Endothelial cell (in vitro differentiated cells): ENCODE results near the gene HS6ST3. TPM values are rescaled to one million over a fixed set of nuclear protein-coding genes. Genes with fewer than 3 reads are reported as not detected.

Experiments
- DNase-seq: peaks from one replicate; pipeline ENCODE4 v3.0.0; 2021; ENCODE audit warnings: low spot score
- H3K27ac Mint-ChIP-seq: one replicate; pipeline ENCODE4 v1.8.0; 2021; ENCODE audit warnings: mixed read lengths, inconsistent platforms; ENCODE audit not compliant: unreplicated experiment
- H3K27me3 Mint-ChIP-seq: one replicate; pipeline ENCODE4 v1.8.0; 2021; ENCODE audit warnings: mild to moderate bottlenecking, moderate library complexity, mixed read lengths, inconsistent platforms; ENCODE audit not compliant: unreplicated experiment
- H3K36me3 Mint-ChIP-seq: one replicate; pipeline ENCODE4 v1.8.0; 2021; ENCODE audit warnings: mild to moderate bottlenecking, low read depth, mixed read lengths, inconsistent platforms; ENCODE audit not compliant: unreplicated experiment
- H3K4me1 Mint-ChIP-seq: one replicate; pipeline ENCODE4 v1.8.0; 2021; ENCODE audit warnings: mild to moderate bottlenecking, mixed read lengths, inconsistent platforms; ENCODE audit not compliant: unreplicated experiment
- H3K4me3 Mint-ChIP-seq: one replicate; pipeline ENCODE4 v1.8.0; 2021; ENCODE audit warnings: mild to moderate bottlenecking, mixed read lengths, inconsistent platforms; ENCODE audit not compliant: unreplicated experiment
- H3K9me3 Mint-ChIP-seq: one replicate; pipeline ENCODE4 v1.8.0; 2021; ENCODE audit warnings: mixed read lengths, inconsistent platforms; ENCODE audit not compliant: unreplicated experiment
- CTCF ChIP-seq: fragments of 200-600 bp; sonication (generic); IDR thresholded peaks from one replicate; pipeline ENCODE4 v1.5.0; 2021; ENCODE audit warnings: antibody characterized with exemption; ENCODE audit not compliant: unreplicated experiment
- total RNA-seq: library from RNA; stranded (reverse); fragmentation: NEBNext Ultra II Directional; extraction: Animal tissue kit (Norgen Biotek cat#: 25700); gene quantifications from one replicate; pipeline ENCODE4 v1.2.1, GENCODE V29; 2021; ENCODE audit not compliant: unreplicated experiment

The HS6ST3 gene
- total RNA-seq, 1 donor from 2014 or later: 1.9 TPM

DNA sequence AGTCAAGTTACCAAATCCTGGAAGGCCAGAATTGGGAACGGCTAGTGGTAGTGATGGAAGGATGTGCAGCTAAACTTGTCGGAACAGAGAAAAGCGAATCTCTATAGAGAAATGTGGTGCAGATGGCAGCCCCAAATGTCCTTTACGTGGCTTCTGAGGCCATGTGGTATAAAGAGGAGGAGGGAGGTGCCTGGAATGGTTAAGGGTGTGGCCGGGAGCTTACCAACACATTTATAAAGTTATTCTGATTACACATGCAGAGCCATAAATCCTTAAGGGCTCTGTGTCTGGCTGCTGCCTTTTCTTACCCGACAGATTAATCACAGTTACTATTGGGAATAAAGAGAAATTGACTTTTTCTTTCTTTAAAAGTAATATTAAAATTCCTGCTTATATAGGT, 714.3 kb downstream of the HS6ST3 start:
- TF ChIP-seq CTCF: no peak
- no peaks in the 10 kb centered on the region for H3K9me3 Mint-ChIP-seq
- peaks cover 4% of the 10 kb centered on the region for H3K27me3 Mint-ChIP-seq
- no peaks in the 10 kb centered on the region for H3K36me3 Mint-ChIP-seq
- peaks cover 4% of the 10 kb centered on the region for H3K4me1 Mint-ChIP-seq
- no peak for DNase-seq
- H3K27ac Mint-ChIP-seq: no peak overlapping the region
- no peak overlapping the region for H3K4me3 Mint-ChIP-seq

- no peak overlapping the region for H3K27ac Mint-ChIP-seq
- H3K4me1 Mint-ChIP-seq: peaks cover 4% of the 10 kb centered on the region
Measured at GRCh38 chr13:96806746-96807145, 716.8 kb downstream of the HS6ST3 start.

DNA sequence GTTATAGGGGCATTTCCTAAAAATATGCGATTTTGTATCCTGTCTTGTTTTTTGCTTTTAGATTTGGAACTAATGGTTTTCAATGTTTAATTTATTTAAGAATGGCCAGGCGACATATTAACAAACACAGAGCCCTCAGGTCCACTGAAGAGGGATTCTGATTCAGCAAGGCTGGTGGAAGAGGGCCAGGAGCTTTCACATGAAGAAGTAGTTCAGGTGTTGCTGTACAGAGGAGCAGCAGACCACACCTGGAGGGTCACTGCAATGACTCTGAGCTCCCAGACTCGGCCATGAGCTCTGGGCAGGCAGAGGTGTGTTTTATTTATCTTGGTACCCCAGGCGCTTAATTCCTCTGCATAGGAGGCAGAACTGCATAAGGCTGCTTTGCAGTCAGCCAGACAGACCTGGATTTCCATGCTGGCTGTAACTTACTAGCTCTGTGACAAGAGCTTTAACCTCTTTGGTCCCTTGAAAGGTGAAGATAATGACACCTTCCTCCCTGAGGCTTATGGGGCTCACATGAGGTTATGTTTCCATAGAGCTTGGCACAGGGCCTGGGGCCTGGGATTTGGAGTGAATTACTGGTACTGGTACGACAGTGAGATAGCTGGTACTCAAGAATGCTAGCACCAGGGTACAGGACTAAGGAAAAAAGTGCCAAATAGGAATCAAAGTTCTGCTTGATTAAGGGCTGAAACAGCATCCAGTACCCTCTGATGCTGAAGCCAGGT, 719.6 kb downstream of the HS6ST3 start:
- peaks cover 3% of the 10 kb centered on the region for H3K27me3 Mint-ChIP-seq

More at GRCh38 chr13:96806746-96807145, 716.8 kb downstream of the HS6ST3 start:
- Mint-ChIP-seq H3K9me3 (no peaks in the 10 kb centered on the region), H3K36me3 (no peaks in the 10 kb centered on the region), H3K27me3 (peaks cover 3% of the 10 kb centered on the region), H3K4me3 (no peak overlapping the region)
- no peak for DNase-seq
- no peak for TF ChIP-seq CTCF

DNA sequence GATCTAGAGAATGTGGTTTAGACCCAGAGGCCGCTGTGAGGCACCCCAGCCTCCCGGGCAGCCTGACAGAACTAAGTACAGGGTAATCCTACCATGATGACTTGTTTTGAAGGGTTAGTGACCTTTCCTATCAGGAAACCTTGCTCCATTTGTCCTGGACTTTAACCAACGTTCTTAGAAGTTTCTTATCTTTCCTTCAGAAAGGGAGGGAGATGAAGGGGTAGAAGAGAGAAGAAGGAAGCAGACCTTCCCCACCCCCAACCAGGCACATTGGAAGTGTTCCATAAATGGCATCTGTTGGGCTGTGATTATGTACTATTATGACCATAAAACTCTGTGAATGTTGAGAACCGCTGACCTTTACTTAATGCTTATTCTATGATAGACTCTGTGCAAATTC, 720.2 kb downstream of the HS6ST3 start:
- Mint-ChIP-seq H3K27ac (no peak overlapping the region), H3K4me3 (no peak overlapping the region), H3K4me1 (peaks cover 4% of the 10 kb centered on the region), H3K9me3 (no peaks in the 10 kb centered on the region), H3K36me3 (no peaks in the 10 kb centered on the region), H3K27me3 (peaks cover 3% of the 10 kb centered on the region)
- no peak for DNase-seq
- TF ChIP-seq CTCF: no peak

More for the DNA sequence above, 719.6 kb downstream of the HS6ST3 start:
- Mint-ChIP-seq H3K36me3 (no peaks in the 10 kb centered on the region), H3K4me1 (peaks cover 4% of the 10 kb centered on the region), H3K4me3 (no peak overlapping the region), H3K9me3 (no peaks in the 10 kb centered on the region), H3K27ac (no peak overlapping the region)
- DNase-seq: no peak
- no peak for TF ChIP-seq CTCF

DNA sequence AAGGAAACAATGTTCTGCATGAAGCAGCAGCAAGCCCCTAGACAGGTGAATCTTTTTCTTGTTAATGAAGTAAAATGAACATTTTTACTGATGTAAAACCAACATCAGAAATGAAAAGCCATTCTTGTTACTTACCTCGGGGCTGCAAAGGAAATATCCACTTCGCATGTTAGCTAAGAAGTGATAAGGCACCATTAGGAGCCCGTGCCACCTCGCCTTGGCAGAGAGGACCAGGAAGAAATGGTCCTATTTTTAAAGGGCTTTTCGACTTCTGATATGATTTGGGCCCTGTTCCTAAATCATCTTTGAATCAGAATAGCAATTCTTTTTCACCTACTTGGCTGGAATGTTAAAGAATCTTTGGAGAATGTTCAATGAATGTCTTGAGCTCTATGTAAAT, 721.1 kb downstream of the HS6ST3 start:
- no peak for DNase-seq
- no peaks in the 10 kb centered on the region for H3K36me3 Mint-ChIP-seq
- H3K27ac Mint-ChIP-seq: no peak overlapping the region
- no peaks in the 10 kb centered on the region for H3K9me3 Mint-ChIP-seq
- peaks cover 3% of the 10 kb centered on the region for H3K27me3 Mint-ChIP-seq
- H3K4me3 Mint-ChIP-seq: no peak overlapping the region
- peaks cover 4% of the 10 kb centered on the region for H3K4me1 Mint-ChIP-seq
- no peak for TF ChIP-seq CTCF
